H1 (cell line): ENCODE measurements around the gene TMEM120B. TPM values are rescaled to one million over a fixed set of nuclear protein-coding genes. Genes with fewer than 3 reads are reported as not detected.

Experiments used
- CTCF ChIA-PET: fragments of 300-600 bp; sonication (Branson Sonifier 250); formaldehyde crosslinking; loops from one replicate; lab custom pipeline; 2021; ENCODE audit not compliant: partially characterized antibody; lab: Charles Lee
- POLR2A ChIA-PET: fragments of 300-600 bp; sonication (Branson Sonifier 250); formaldehyde crosslinking; loops from one replicate; lab custom pipeline; 2021; ENCODE audit warnings: inconsistent platforms; ENCODE audit not compliant: partially characterized antibody; lab: Charles Lee
- DNase-seq, 2 experiments: peaks; one replicate each; pipeline versions ENCODE4 v3.0.0 to v3.0.0-alpha.2; 2010 to 2022; ENCODE audit warnings: low spot score in 2 of 2, low read depth in 1 of 2, mixed read lengths in 1 of 2
- FAIRE-seq: peaks from 2 replicates; lab custom pipeline; 2011; peaks lifted over from hg19 to GRCh38; lab: Jason Lieb, UNC
- H2AFZ ChIP-seq: 2 replicates; pipeline ENCODE4 v1.8.1; 2012; ENCODE audit warnings: low read length, inconsistent platforms
- H2AK5ac ChIP-seq: 2 replicates; pipeline ENCODE4 v1.6.1; 2013; ENCODE audit warnings: low read depth, low read length
- H2BK120ac ChIP-seq: replicated peaks from 2 replicates; pipeline ENCODE3; 2013; ENCODE audit warnings: low read depth, low read length, inconsistent platforms
- H2BK12ac ChIP-seq: 2 replicates; pipeline ENCODE4 v1.6.1; 2013; ENCODE audit warnings: low read depth, low read length
- H2BK15ac ChIP-seq: 2 replicates; pipeline ENCODE4 v1.6.1; 2013; ENCODE audit warnings: low read length
- H2BK20ac ChIP-seq: 2 replicates; pipeline ENCODE4 v1.6.1; 2013; ENCODE audit warnings: low read length
- H2BK5ac ChIP-seq: 2 replicates; pipeline ENCODE4 v1.6.1; 2013; ENCODE audit warnings: low read depth, low read length
- H3K14ac ChIP-seq: 2 replicates; pipeline ENCODE4 v1.6.1; 2013; ENCODE audit warnings: inconsistent platforms; ENCODE audit not compliant: insufficient read length
- H3K18ac ChIP-seq: 2 replicates; pipeline ENCODE4 v1.6.1; 2013; ENCODE audit warnings: low read length; ENCODE audit errors: extremely low read depth
- H3K23ac ChIP-seq: 2 replicates; pipeline ENCODE4 v1.6.1; 2013; ENCODE audit warnings: inconsistent platforms; ENCODE audit not compliant: insufficient read length
- H3K23me2 ChIP-seq: 2 replicates; pipeline ENCODE4 v1.6.1; 2013; ENCODE audit warnings: low read depth, low read length
- H3K27ac ChIP-seq: 2 replicates; pipeline ENCODE4 v1.6.1; 2011; ENCODE audit warnings: low read depth, low read length, inconsistent platforms
- H3K27me3 ChIP-seq, 4 experiments: replicated peaks in 1 of 4; 1 replicate in 1 of 4; 2 replicates in 3 of 4; pipeline versions ENCODE4 v1.6.1 to v1.8.1; 2011 to 2013; ENCODE audit warnings: low read length in 3 of 4, mild to moderate bottlenecking in 3 of 4, inconsistent platforms in 2 of 4, mixed read lengths in 2 of 4, moderate library complexity in 1 of 4; ENCODE audit not compliant: control insufficient read depth in 3 of 4, insufficient read depth in 3 of 4; ENCODE audit errors: extremely low read depth in 1 of 4
- H3K36me3 ChIP-seq, 4 experiments: 2 replicates each; pipeline versions ENCODE4 v1.6.1 to v1.8.1; 2011 to 2013; ENCODE audit warnings: mild to moderate bottlenecking in 4 of 4, low read length in 3 of 4, moderate library complexity in 2 of 4, control low read depth in 1 of 4, inconsistent platforms in 1 of 4; ENCODE audit not compliant: insufficient read depth in 4 of 4, control insufficient read depth in 2 of 4
- H3K4ac ChIP-seq: replicated peaks from 2 replicates; pipeline ENCODE3; 2013; ENCODE audit warnings: low read length, low read depth, mixed read lengths, inconsistent platforms; ENCODE audit not compliant: insufficient read length
- H3K4me1 ChIP-seq, 4 experiments: replicated peaks in 1 of 4; 1 replicate in 1 of 4; 2 replicates in 3 of 4; pipeline versions ENCODE4 v1.6.1 to v1.8.1; 2011 to 2013; ENCODE audit warnings: low read length in 3 of 4, inconsistent platforms in 2 of 4, mixed read lengths in 1 of 4; ENCODE audit not compliant: insufficient read depth in 4 of 4, control insufficient read depth in 3 of 4
- H3K4me2 ChIP-seq, 2 experiments: 2 replicates each; pipeline versions ENCODE4 v1.6.1 to v1.8.1; 2011 to 2013; ENCODE audit warnings: low read depth in 2 of 2, low read length in 2 of 2, control low read depth in 1 of 2, inconsistent platforms in 1 of 2, mild to moderate bottlenecking in 1 of 2; ENCODE audit not compliant: insufficient read depth in 1 of 2
- H3K4me3 ChIP-seq, 4 experiments: fragments of 200-600, 300-600 bp in 1 of 4; sonication (generic), shearing (Covaris generic), sonication (Bioruptor Twin) in 1 of 4; 2 replicates each; pipeline versions ENCODE4 v1.5.1 to v1.8.1; 2011 to 2016; ENCODE audit warnings: low read length in 4 of 4, low read depth in 3 of 4, control low read depth in 2 of 4, inconsistent platforms in 2 of 4, mild to moderate bottlenecking in 2 of 4, mixed read lengths in 1 of 4, moderate library complexity in 1 of 4; ENCODE audit not compliant: insufficient read depth in 2 of 4; ENCODE audit errors: extremely low read depth in 1 of 4
- H3K56ac ChIP-seq: replicated peaks from 2 replicates; pipeline ENCODE3; 2013; ENCODE audit warnings: low read depth, mild to moderate bottlenecking, mixed read lengths, low read length, inconsistent platforms; ENCODE audit not compliant: insufficient read length
- H3K79me1 ChIP-seq: 2 replicates; pipeline ENCODE4 v1.6.1; 2013; ENCODE audit warnings: low read depth, low read length, control low read depth
- H3K79me2 ChIP-seq, 2 experiments: 2 replicates each; pipeline versions ENCODE4 v1.6.1 to v1.8.1; 2012 to 2013; ENCODE audit warnings: low read length in 2 of 2, mild to moderate bottlenecking in 2 of 2, inconsistent platforms in 1 of 2; ENCODE audit not compliant: insufficient read depth in 2 of 2, control insufficient read depth in 1 of 2
- H3K9ac ChIP-seq, 4 experiments: replicated peaks in 1 of 4; 1 replicate in 1 of 4; 2 replicates in 3 of 4; pipeline versions ENCODE4 v1.6.1 to v1.8.1; 2011 to 2013; ENCODE audit warnings: low read depth in 3 of 4, low read length in 3 of 4, control low read depth in 2 of 4, mild to moderate bottlenecking in 2 of 4, moderate library complexity in 2 of 4, inconsistent platforms in 1 of 4; ENCODE audit errors: extremely low read depth in 1 of 4
- H3K9me3 ChIP-seq, 2 experiments: 2 replicates each; pipeline versions ENCODE4 v1.6.1 to v1.8.1; 2012 to 2013; ENCODE audit warnings: mild to moderate bottlenecking in 2 of 2, moderate library complexity in 2 of 2, control low read depth in 1 of 2, inconsistent platforms in 1 of 2, low read depth in 1 of 2, low read length in 1 of 2, mixed read lengths in 1 of 2; ENCODE audit not compliant: insufficient read depth in 2 of 2
- H4K20me1 ChIP-seq, 2 experiments: replicated peaks in 1 of 2; 2 replicates each; pipeline versions ENCODE3 to v1.8.1; 2011 to 2013; ENCODE audit warnings: inconsistent platforms in 2 of 2, low read length in 2 of 2, mild to moderate bottlenecking in 1 of 2; ENCODE audit not compliant: insufficient read depth in 2 of 2, control insufficient read depth in 1 of 2
- H4K5ac ChIP-seq: 2 replicates; pipeline ENCODE4 v1.6.1; 2013; ENCODE audit warnings: low read length, low read depth, mixed read lengths, inconsistent platforms; ENCODE audit not compliant: insufficient read length
- H4K8ac ChIP-seq: 2 replicates; pipeline ENCODE4 v1.8.0; 2013; ENCODE audit warnings: mild to moderate bottlenecking, moderate library complexity, low read length, inconsistent platforms; ENCODE audit not compliant: insufficient read depth; ENCODE audit errors: extremely low read depth
- H4K91ac ChIP-seq: replicated peaks from 2 replicates; pipeline ENCODE3; 2013; ENCODE audit warnings: low read length, mixed read lengths, inconsistent platforms; ENCODE audit not compliant: insufficient read length
- BRCA1 ChIP-seq: IDR thresholded peaks from 2 replicates; pipeline ENCODE4 v1.6.1; 2012; ENCODE audit warnings: low read depth, low read length, improper control_type of control experiment
- CHD1 ChIP-seq: IDR thresholded peaks from 2 replicates; pipeline ENCODE4 v1.6.1; 2012; ENCODE audit warnings: low read depth, low read length, improper control_type of control experiment
- CTBP2 ChIP-seq: IDR thresholded peaks from 2 replicates; pipeline ENCODE4 v1.7.0; 2011; ENCODE audit warnings: borderline replicate concordance, mild to moderate bottlenecking, moderate library complexity, mixed read lengths, low read length; ENCODE audit not compliant: insufficient read depth, insufficient read length
- FOSL1 ChIP-seq: IDR thresholded peaks from 2 replicates; pipeline ENCODE4 v1.6.1; 2011; ENCODE audit warnings: mild to moderate bottlenecking, low read depth, low read length, moderate library complexity; ENCODE audit not compliant: insufficient read depth
- GTF2F1 ChIP-seq: IDR thresholded peaks from 2 replicates; pipeline ENCODE4 v1.6.1; 2012; ENCODE audit warnings: low read depth, low read length, improper control_type of control experiment, borderline replicate concordance
- JUN ChIP-seq: IDR thresholded peaks from 2 replicates; pipeline ENCODE4 v1.6.1; 2011; ENCODE audit warnings: low read depth, mild to moderate bottlenecking, improper control_type of control experiment, low read length
- RXRA ChIP-seq: IDR thresholded peaks from 2 replicates; pipeline ENCODE4 v1.6.1; 2011; ENCODE audit warnings: low read depth, mild to moderate bottlenecking, low read length, moderate library complexity; ENCODE audit not compliant: insufficient read depth
- SIN3A ChIP-seq, 2 experiments: IDR thresholded peaks in 1 of 2; conservative IDR thresholded peaks in 1 of 2; 2 replicates each; pipeline ENCODE4 v1.6.1; 2011 to 2012; ENCODE audit warnings: low read length in 2 of 2, improper control_type of control experiment in 1 of 2, low read depth in 1 of 2, mild to moderate bottlenecking in 1 of 2
- SP4 ChIP-seq: IDR thresholded peaks from 2 replicates; pipeline ENCODE4 v1.6.1; 2012; ENCODE audit warnings: low read length, inconsistent platforms
- TAF7 ChIP-seq: optimal IDR thresholded peaks from 2 replicates; pipeline ENCODE3; 2011; ENCODE audit warnings: low read depth, mild to moderate bottlenecking, inconsistent platforms, low read length, moderate library complexity, borderline replicate concordance
- WGBS, 2 experiments: shearing (Covaris generic) in 1 of 2; methylation state at CpG; one replicate each; pipeline versions ENCODE4 v1.1.6 to v1.1.7; 2013 to 2015; ENCODE audit warnings: low lambda C conversion rate in 2 of 2, mixed read lengths in 2 of 2, inconsistent platforms in 1 of 2, low coverage in 1 of 2, missing lambda C conversion rate in 1 of 2; ENCODE audit not compliant: insufficient replicate concordance in 2 of 2, insufficient coverage in 1 of 2, insufficient read length in 1 of 2; ENCODE audit errors: extremely low coverage in 1 of 2, missing lambda C conversion rate in 1 of 2; 5-methylcytosine and 5-hydroxymethylcytosine counted together
- polyA plus RNA-seq, 7 experiments: library from polyadenylated mRNA; depleted of rRNA in 3 of 7; stranded (reverse) in 5 of 7; unstranded in 2 of 7; fragments of >200 nt in 5 of 7; fragments of 200-250 nt in 2 of 7; gene quantifications; 1 replicate in 5 of 7; 2 replicates in 1 of 7; 4 replicates in 1 of 7; pipeline versions ENCODE4 v1.2.1 to v1.2.3, GENCODE V29; 2011 to 2013; ENCODE audit warnings: missing spikeins in 2 of 7, mixed read lengths in 2 of 7
- total RNA-seq: library from RNA; stranded (reverse); fragmentation: NEBNext Ultra II Directional; extraction: Animal tissue kit (Norgen Biotek cat#: 25700); gene quantifications from 2 replicates; pipeline ENCODE4 v1.2.1, GENCODE V29; 2021
- TF ChIP-seq, protein P1 (sequence below): IDR thresholded peaks from 2 replicates; pipeline ENCODE4 v1.6.1; 2011; ENCODE audit warnings: low read depth, mild to moderate bottlenecking, low read length; ENCODE audit not compliant: insufficient read depth

Gene TMEM120B
- total and polyA plus RNA-seq, 2 of the 8 experiments (the other 6 are each of a cell fraction or from before 2014, with no cell fraction given), result 22.0 to 29.1 TPM

- no peaks in the 10 kb centered on the region for H3K27me3 ChIP-seq
- no peak overlapping the region for H2BK20ac ChIP-seq
- no peak overlapping the region for H2AK5ac ChIP-seq
- no peak overlapping the region for H3K56ac ChIP-seq
- H3K79me1 ChIP-seq, result no peaks in the 10 kb centered on the region; the same call in 1 of the 2 replicates
- no peak overlapping the region for H3K4me2 ChIP-seq
- 91% methylated on average over 19 of the region's 25 CpGs; no CpG with 5 or more reads in 1 of the 2 experiments for WGBS, 2 experiments
- peaks cover 0 to 18% (median 12%) of the 10 kb centered on the region in 4 experiments; a peak in 6 of 7 replicates for H3K4me1 ChIP-seq
- H2BK15ac ChIP-seq, result no peak overlapping the region
- H3K27ac ChIP-seq, result no peak overlapping the region
- H3K79me2 ChIP-seq, result no peaks in the 10 kb centered on the region
- H3K14ac ChIP-seq, result no peak overlapping the region
- no peak overlapping the region for H3K9ac ChIP-seq
- no peaks in the 10 kb centered on the region for H3K23me2 ChIP-seq
- no peak overlapping the region for H3K23ac ChIP-seq
- no peak overlapping the region for H3K4ac ChIP-seq
- no peak overlapping the region for H3K4me3 ChIP-seq
- H3K18ac ChIP-seq, result no peak overlapping the region
- H2BK120ac ChIP-seq, result no peak overlapping the region
- no peak for DNase-seq
- H2BK5ac ChIP-seq, result peak overlapping the region; percentile 23; the same call in 1 of the 2 replicates
- H4K5ac ChIP-seq, result no peak overlapping the region
- H2BK12ac ChIP-seq, result no peak overlapping the region
- no peak overlapping the region for H2AFZ ChIP-seq
- H4K91ac ChIP-seq, result no peak overlapping the region
- no peak for FAIRE-seq
- H3K36me3 ChIP-seq, result peaks cover 0 to 2% (median 0%) of the 10 kb centered on the region in 4 experiments; a peak in 2 of 8 replicates
- H4K20me1 ChIP-seq, result peaks cover 0 to 5% of the 10 kb centered on the region in 2 experiments
- H4K8ac ChIP-seq, result no peak overlapping the region
- ChIA-PET POLR2A (interaction anchor here (2.5 to 34.9 kb wide), 2 partner anchors 11 to 29 kb away, joined by 9 to 958 read pairs; partner anchors contain the start of genes RHOF and SETD1B), CTCF (interaction anchor here (1.2 to 18.5 kb wide), 4 partner anchors 19 to 53 kb away, joined by 3 to 335 read pairs (median 4); partner anchors contain the start of gene RHOF)
- H3K9me3 ChIP-seq, result no peaks in the 10 kb centered on the region
- TF ChIP-seq RXRA (no peak), SP4 (no peak), SIN3A (conservative IDR thresholded peaks at IDR 0.05 in 1 of 2, IDR thresholded peaks at IDR 0.05 in 1 of 2; ENCODE audit: low read depth in 1 of 2, low read length in 2 of 2) (no peak), CHD1 (no peak), FOSL1 (no peak), TAF7 (no peak), CTBP2 (no peak), GTF2F1 (no peak), JUN (no peak), BRCA1 (no peak)
- TF ChIP-seq, protein P1, sequence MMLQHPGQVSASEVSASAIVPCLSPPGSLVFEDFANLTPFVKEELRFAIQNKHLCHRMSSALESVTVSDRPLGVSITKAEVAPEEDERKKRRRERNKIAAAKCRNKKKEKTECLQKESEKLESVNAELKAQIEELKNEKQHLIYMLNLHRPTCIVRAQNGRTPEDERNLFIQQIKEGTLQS, result no peak
These were observed 58.5 kb downstream of the TMEM120B start for GRCh38 chr12:121770813-121771625.
